ENCODE measurements around the gene CDH8.

DNA sequence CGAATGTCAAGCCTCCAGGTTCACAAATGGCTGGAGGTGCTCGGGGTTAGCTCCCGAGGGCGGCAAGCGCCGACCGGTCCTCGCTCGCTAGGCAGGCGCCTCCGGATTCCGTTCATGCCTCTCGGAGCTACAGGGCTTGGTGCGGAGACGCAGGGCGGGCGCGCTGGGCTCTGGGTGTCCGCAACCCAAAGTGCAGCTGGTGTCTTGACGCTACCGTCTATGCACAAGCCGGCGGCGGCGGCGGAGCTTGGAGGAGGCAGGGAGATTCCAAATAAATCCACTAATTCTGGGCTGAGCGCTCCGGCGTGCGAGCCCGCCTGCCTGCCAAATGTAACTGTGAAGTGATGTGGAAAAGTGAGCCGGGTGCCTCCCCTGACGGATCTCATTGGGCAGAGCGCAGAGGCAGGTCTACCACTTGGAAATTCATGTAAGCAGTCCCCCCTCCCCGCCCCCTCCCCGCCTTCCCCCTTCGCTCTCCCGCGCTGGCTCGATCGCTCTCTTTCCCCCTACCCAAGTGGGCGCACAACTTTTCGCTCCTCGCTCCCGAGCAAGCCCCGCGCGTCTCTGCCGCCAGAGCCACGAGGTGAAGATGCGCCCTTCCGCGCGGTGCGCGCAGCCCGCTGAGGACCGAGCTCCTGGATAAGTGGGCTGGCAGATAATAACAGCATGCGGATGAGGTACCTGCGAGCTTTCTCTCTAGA is at the start of gene CDH8:
- TF ChIP-seq, protein P1, sequence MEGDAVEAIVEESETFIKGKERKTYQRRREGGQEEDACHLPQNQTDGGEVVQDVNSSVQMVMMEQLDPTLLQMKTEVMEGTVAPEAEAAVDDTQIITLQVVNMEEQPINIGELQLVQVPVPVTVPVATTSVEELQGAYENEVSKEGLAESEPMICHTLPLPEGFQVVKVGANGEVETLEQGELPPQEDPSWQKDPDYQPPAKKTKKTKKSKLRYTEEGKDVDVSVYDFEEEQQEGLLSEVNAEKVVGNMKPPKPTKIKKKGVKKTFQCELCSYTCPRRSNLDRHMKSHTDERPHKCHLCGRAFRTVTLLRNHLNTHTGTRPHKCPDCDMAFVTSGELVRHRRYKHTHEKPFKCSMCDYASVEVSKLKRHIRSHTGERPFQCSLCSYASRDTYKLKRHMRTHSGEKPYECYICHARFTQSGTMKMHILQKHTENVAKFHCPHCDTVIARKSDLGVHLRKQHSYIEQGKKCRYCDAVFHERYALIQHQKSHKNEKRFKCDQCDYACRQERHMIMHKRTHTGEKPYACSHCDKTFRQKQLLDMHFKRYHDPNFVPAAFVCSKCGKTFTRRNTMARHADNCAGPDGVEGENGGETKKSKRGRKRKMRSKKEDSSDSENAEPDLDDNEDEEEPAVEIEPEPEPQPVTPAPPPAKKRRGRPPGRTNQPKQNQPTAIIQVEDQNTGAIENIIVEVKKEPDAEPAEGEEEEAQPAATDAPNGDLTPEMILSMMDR (IDR thresholded peaks at IDR 0.05), result no peak
- TF ChIP-seq EP300 (IDR thresholded peaks at IDR 0.05) (no peak), POLR2AphosphoS5 (IDR thresholded peaks at IDR 0.05) (no peak)
